GM23248 (cell line): ENCODE measurements around the gene CORO2A. TPM values are rescaled to one million over a fixed set of nuclear protein-coding genes. Genes with fewer than 3 reads are reported as not detected.

Experiments used
- DNase-seq: peaks from one replicate; pipeline ENCODE4 v3.0.0-alpha.2; 2015
- H2AFZ ChIP-seq: fragments of 200-600 bp; sonication (generic); 2 replicates; pipeline ENCODE4 v1.6.1; 2016; ENCODE audit warnings: antibody characterized with exemption
- H3F3A ChIP-seq: fragments of 200-600 bp; sonication (generic); 2 replicates; pipeline ENCODE4 v1.6.1; 2016; ENCODE audit warnings: mild to moderate bottlenecking, antibody characterized with exemption, mixed run types; ENCODE audit not compliant: insufficient read depth
- H3K27ac ChIP-seq: fragments of 200-600 bp; sonication (generic); 2 replicates; pipeline ENCODE4 v1.5.1; 2016; ENCODE audit warnings: mild to moderate bottlenecking
- H3K27me3 ChIP-seq: fragments of 200-600 bp; sonication (generic); replicated peaks from 2 replicates; pipeline ENCODE4 v1.6.1; 2016; ENCODE audit warnings: mild to moderate bottlenecking; ENCODE audit not compliant: insufficient read depth
- H3K36me3 ChIP-seq: fragments of 200-600 bp; sonication (generic); 2 replicates; pipeline ENCODE4 v1.6.1; 2016; ENCODE audit warnings: low read depth, mild to moderate bottlenecking
- H3K4me1 ChIP-seq: fragments of 200-600 bp; sonication (generic); 2 replicates; pipeline ENCODE4 v1.6.1; 2016; ENCODE audit warnings: mild to moderate bottlenecking; ENCODE audit not compliant: insufficient read depth
- H3K4me2 ChIP-seq: fragments of 200-600 bp; sonication (generic); one replicate; pipeline ENCODE4 v1.6.1; 2016; ENCODE audit warnings: mild to moderate bottlenecking; ENCODE audit not compliant: unreplicated experiment
- H3K4me3 ChIP-seq: fragments of 200-600 bp; sonication (generic); 2 replicates; pipeline ENCODE4 v1.5.1; 2016; ENCODE audit warnings: mild to moderate bottlenecking
- H3K79me2 ChIP-seq: fragments of 200-600 bp; sonication (generic); 2 replicates; pipeline ENCODE4 v1.6.1; 2016; ENCODE audit warnings: mild to moderate bottlenecking; ENCODE audit not compliant: insufficient read depth
- H3K9ac ChIP-seq: fragments of 200-600 bp; sonication (generic); 2 replicates; pipeline ENCODE4 v1.6.1; 2016; ENCODE audit warnings: mild to moderate bottlenecking
- H3K9me2 ChIP-seq: fragments of 200-600 bp; sonication (generic); 2 replicates; pipeline ENCODE4 v1.6.1; 2016; ENCODE audit warnings: mixed run types, mild to moderate bottlenecking, moderate library complexity; ENCODE audit not compliant: insufficient read depth
- H3K9me3 ChIP-seq: fragments of 200-600 bp; sonication (generic); one replicate; pipeline ENCODE4 v1.6.1; 2017; ENCODE audit warnings: low read depth
- H4K20me1 ChIP-seq: fragments of 200-600 bp; sonication (generic); 2 replicates; pipeline ENCODE4 v1.6.0; 2016; ENCODE audit not compliant: insufficient read depth
- EZH2 ChIP-seq: fragments of 200-600 bp; sonication (generic); IDR thresholded peaks from 2 replicates; pipeline ENCODE4 v1.6.1; 2018; ENCODE audit warnings: antibody characterized with exemption, mild to moderate bottlenecking; ENCODE audit not compliant: insufficient read depth, poor library complexity, severe bottlenecking
- EZH2phosphoT487 ChIP-seq: fragments of 200-600 bp; sonication (generic); IDR thresholded peaks from 2 replicates; pipeline ENCODE4 v1.6.1; 2018; ENCODE audit warnings: antibody characterized with exemption, moderate library complexity, mild to moderate bottlenecking, low read depth; ENCODE audit not compliant: insufficient read depth
- WGBS, 2 experiments: methylation state at CpG; one replicate each; pipeline ENCODE4 v1.1.6; 2015 to 2017; ENCODE audit warnings: low lambda C conversion rate in 2 of 2, low coverage in 1 of 2; ENCODE audit errors: missing lambda C conversion rate in 2 of 2; 5-methylcytosine and 5-hydroxymethylcytosine counted together
- in situ Hi-C: fragments of 300-500 bp; cut with MboI; formaldehyde crosslinking; loops from 2 replicates; pipeline ENCODE4 v1.15.0; 2020
- polyA plus RNA-seq: library from polyadenylated mRNA; unstranded; fragments of >200 nt; fragmentation: Nextera tagmentation; extraction: Ambion mirVana; gene quantifications from 2 replicates; pipeline ENCODE4 v1.2.1, GENCODE V29; 2016
- total RNA-seq: library from RNA; depleted of rRNA; stranded (reverse); fragments of >200 nt; shearing (Covaris generic); gene quantifications from 2 replicates; pipeline ENCODE4 v1.2.3, GENCODE V29; 2014

The CORO2A gene
- total and polyA plus RNA-seq, 2 experiments from 2014 or later: 0.86 to 1.3 TPM

GRCh38 chr9:98162613-98163012 is 29.8 kb downstream of the CORO2A start:
- Histone ChIP-seq H3K36me3 (no peaks in the 10 kb centered on the region), H3K4me3 (no peak overlapping the region)

GRCh38 chr9:98161851-98162250 is 30.6 kb downstream of the CORO2A start:
- in situ Hi-C loops: no loop called here
- Histone ChIP-seq H3K79me2 (no peaks in the 10 kb centered on the region), H3K36me3 (no peaks in the 10 kb centered on the region), H3K4me1 (no peaks in the 10 kb centered on the region), H3K27me3 (no peaks in the 10 kb centered on the region), H2AFZ (no peak overlapping the region), H4K20me1 (no peaks in the 10 kb centered on the region), H3K9ac (no peak overlapping the region), H3K4me2 (no peak overlapping the region), H3K9me3 (no peaks in the 10 kb centered on the region), H3K9me2 (no peaks in the 10 kb centered on the region), H3K4me3 (no peak overlapping the region), H3K27ac (no peak overlapping the region), H3F3A (no peaks in the 10 kb centered on the region)
- DNase-seq: no peak
- no peak for TF ChIP-seq EZH2
- 24 to 38% methylated on average over 4 of the region's 4 CpGs for WGBS, 2 experiments

More at GRCh38 chr9:98162613-98163012, 29.8 kb downstream of the CORO2A start:
- no peak for DNase-seq
- Histone ChIP-seq H3K27ac (no peak overlapping the region), H4K20me1 (no peaks in the 10 kb centered on the region), H2AFZ (no peak overlapping the region), H3K9ac (no peak overlapping the region), H3K4me1 (no peaks in the 10 kb centered on the region), H3K4me2 (no peak overlapping the region), H3F3A (no peaks in the 10 kb centered on the region), H3K9me3 (no peaks in the 10 kb centered on the region), H3K9me2 (no peaks in the 10 kb centered on the region), H3K79me2 (no peaks in the 10 kb centered on the region), H3K27me3 (no peaks in the 10 kb centered on the region)
- 73 to 82% methylated on average over 12 of the region's 12 CpGs for WGBS, 2 experiments
- TF ChIP-seq EZH2: no peak
- no peak for TF ChIP-seq EZH2phosphoT487
- in situ Hi-C loops: no loop called here

GRCh38 chr9:98159790-98160189 is 32.6 kb downstream of the CORO2A start:
- Histone ChIP-seq H3F3A (no peaks in the 10 kb centered on the region), H3K4me1 (no peaks in the 10 kb centered on the region), H3K4me3 (no peak overlapping the region), H3K36me3 (no peaks in the 10 kb centered on the region), H3K4me2 (no peak overlapping the region), H2AFZ (no peak overlapping the region), H3K27me3 (no peaks in the 10 kb centered on the region), H3K79me2 (no peaks in the 10 kb centered on the region), H3K27ac (no peak overlapping the region), H4K20me1 (no peaks in the 10 kb centered on the region), H3K9me2 (no peaks in the 10 kb centered on the region), H3K9me3 (no peaks in the 10 kb centered on the region), H3K9ac (no peak overlapping the region)
- DNase-seq: no peak
- TF ChIP-seq EZH2phosphoT487 (no peak), EZH2 (no peak)
- in situ Hi-C loops: no loop called here
- WGBS, 2 experiments: 49 to 57% methylated on average over 6 of the region's 6 CpGs

GRCh38 chr9:98159301-98159700 is 33.1 kb downstream of the CORO2A start:
- TF ChIP-seq EZH2 (no peak), EZH2phosphoT487 (no peak)
- Histone ChIP-seq H3K4me1 (no peaks in the 10 kb centered on the region), H3K4me3 (no peak overlapping the region), H3K27ac (no peak overlapping the region), H3K27me3 (no peaks in the 10 kb centered on the region), H3K36me3 (no peaks in the 10 kb centered on the region), H2AFZ (no peak overlapping the region), H4K20me1 (no peaks in the 10 kb centered on the region), H3K9ac (no peak overlapping the region), H3K4me2 (no peak overlapping the region), H3K79me2 (no peaks in the 10 kb centered on the region), H3K9me2 (no peaks in the 10 kb centered on the region), H3K9me3 (no peaks in the 10 kb centered on the region), H3F3A (no peaks in the 10 kb centered on the region)
- in situ Hi-C loops: no loop called here
- DNase-seq: no peak
- WGBS, 2 experiments: 68 to 74% methylated on average over 5 of the region's 5 CpGs

- in situ Hi-C loops: no loop called here
- no peak overlapping the region for H2AFZ ChIP-seq
- no peaks in the 10 kb centered on the region for H3K9me2 ChIP-seq
- H3K36me3 ChIP-seq: no peaks in the 10 kb centered on the region
- H3K4me3 ChIP-seq: no peak overlapping the region
- no peaks in the 10 kb centered on the region for H3K4me1 ChIP-seq
- WGBS, 2 experiments: 43 to 54% methylated on average over 4 of the region's 4 CpGs
- H3K9ac ChIP-seq: no peak overlapping the region
- no peaks in the 10 kb centered on the region for H4K20me1 ChIP-seq
- no peaks in the 10 kb centered on the region for H3K9me3 ChIP-seq
- DNase-seq: no peak
- H3K27ac ChIP-seq: no peak overlapping the region
- no peaks in the 10 kb centered on the region for H3K79me2 ChIP-seq
- TF ChIP-seq EZH2 (no peak), EZH2phosphoT487 (no peak)
- no peaks in the 10 kb centered on the region for H3F3A ChIP-seq
- no peak overlapping the region for H3K4me2 ChIP-seq
- no peaks in the 10 kb centered on the region for H3K27me3 ChIP-seq
These were observed 34.2 kb downstream of the CORO2A start for GRCh38 chr9:98158071-98158831.
